SJCRH30 (cell line): ENCODE data around the gene C1QTNF9B. TPM values are rescaled to one million over a fixed set of nuclear protein-coding genes. Genes with fewer than 3 reads are reported as not detected.

ENCODE experiments used
- total RNA-seq: library from RNA; depleted of rRNA; stranded (reverse); fragments of >200 nt; shearing (Covaris generic); gene quantifications from 2 replicates; pipeline ENCODE4 v1.2.3, GENCODE V29; 2014; rRNA removed

The C1QTNF9B gene
- total RNA-seq, 1 experiment from 2014 or later = not detected

Other genes starting within 250 kb of the C1QTNF9B start
- 11.5 and 18.0 TPM in 2 replicates for gene MIPEP, start 8.1 kb downstream of the C1QTNF9B start, total RNA-seq